CMK (cell line): Measurements from ENCODE around the gene WDR7.

ENCODE experiments used
- DNase-seq: peaks from one replicate; pipeline ENCODE4 v3.0.0-alpha.2; 2010; ENCODE audit warnings: low read depth

The WDR7 gene

GRCh38 chr18:56722518-56722917, 71.4 kb downstream of the WDR7 start:
- no peak for DNase-seq

DNA sequence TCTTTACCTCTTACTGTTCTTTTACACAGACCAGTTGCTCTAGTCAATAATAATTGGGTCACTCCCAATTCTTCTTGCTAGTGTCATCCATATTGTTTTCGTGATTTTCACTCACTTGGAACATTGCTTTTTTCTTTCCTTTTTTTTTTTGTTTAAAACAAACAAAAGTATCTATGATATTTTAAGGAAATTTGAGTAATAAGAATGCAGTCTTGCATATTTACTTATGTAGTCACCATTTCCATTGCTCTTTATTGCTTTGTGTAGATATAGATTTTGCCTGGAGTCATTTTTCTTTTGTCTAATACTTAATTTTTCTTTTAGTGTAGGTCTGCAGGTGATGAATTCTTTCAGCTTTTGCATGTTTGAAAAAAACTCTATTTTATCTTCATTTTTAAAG, 71.9 kb downstream of the WDR7 start:
- DNase-seq, result no peak

GRCh38 chr18:56723706-56724105, 72.5 kb downstream of the WDR7 start:
- no peak for DNase-seq

DNA sequence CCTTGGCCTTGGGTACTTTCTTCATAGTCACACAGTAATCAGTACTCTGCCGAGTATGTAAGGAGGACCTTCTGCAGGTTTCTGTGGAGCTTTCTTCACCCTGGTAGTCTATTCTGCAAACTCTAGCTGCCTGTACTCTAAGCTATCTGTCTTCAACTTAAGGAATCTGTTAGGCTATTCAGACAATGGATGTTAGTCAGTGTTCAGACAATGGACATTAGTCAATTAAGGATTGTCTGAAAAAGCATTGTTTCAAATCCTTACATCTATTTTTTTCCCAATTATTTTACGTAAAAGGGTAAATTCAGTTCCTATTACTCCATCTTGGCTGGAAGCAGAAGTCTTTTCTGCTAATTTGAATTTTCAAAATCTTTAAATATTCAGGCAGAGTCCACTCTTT, 75.7 kb downstream of the WDR7 start:
- no peak for DNase-seq

GRCh38 chr18:56727399-56727798, 76.2 kb downstream of the WDR7 start:
- DNase-seq, result no peak

- DNase-seq, result no peak
Observed at GRCh38 chr18:56728741-56729140, 77.6 kb downstream of the WDR7 start.

GRCh38 chr18:56738184-56738583, 87.0 kb downstream of the WDR7 start:
- DNase-seq, result no peak

DNA sequence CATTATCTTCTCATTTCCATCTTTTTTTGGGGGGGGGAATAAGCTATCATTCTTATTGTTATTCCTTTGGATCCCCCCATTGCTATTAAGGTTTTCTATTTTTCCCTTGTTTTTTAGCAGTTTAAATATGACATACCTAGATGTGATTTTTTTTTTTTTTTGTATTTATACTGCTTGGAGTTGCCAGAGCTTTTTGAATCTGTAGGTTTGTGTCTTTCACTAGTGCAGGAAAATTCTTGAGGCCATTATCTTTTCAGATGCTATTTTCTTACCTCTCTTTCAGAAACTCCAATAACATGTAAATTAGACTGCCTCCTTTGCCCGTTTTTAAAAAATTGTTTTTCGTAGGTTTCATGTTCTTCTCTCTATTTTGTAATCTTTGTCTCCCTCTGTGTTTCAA, 88.6 kb downstream of the WDR7 start:
- no peak for DNase-seq

- no peak for DNase-seq
Observed at GRCh38 chr18:56740645-56741044, 89.5 kb downstream of the WDR7 start.

- DNase-seq, result no peak
Observed at GRCh38 chr18:56741685-56742084, 90.5 kb downstream of the WDR7 start.

GRCh38 chr18:56743115-56743514, 92.0 kb downstream of the WDR7 start:
- DNase-seq, result no peak

- no peak for DNase-seq
Observed at GRCh38 chr18:56747032-56747658, 96.0 kb downstream of the WDR7 start.

DNA sequence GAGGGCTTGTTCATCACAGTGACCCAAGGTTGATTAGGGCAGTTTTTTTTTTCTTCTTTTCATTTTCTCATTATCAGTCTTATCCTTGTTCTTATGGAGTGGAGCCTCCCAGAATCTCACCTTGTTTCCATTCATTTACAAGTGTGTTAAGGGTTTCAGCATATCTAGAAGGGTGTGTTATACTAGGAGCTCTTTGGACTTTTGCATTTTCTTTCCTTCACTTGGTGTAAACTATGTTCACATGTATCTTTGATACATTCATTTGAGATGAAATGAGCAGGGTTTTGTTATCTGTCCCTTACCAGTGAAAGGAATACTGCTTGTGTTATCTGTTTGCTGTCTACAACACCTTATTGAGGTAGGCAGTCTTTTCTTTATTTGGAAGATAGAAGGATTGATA, 96.7 kb downstream of the WDR7 start:
- DNase-seq, result no peak

GRCh38 chr18:56748698-56749268, 97.6 kb downstream of the WDR7 start:
- no peak for DNase-seq

DNA sequence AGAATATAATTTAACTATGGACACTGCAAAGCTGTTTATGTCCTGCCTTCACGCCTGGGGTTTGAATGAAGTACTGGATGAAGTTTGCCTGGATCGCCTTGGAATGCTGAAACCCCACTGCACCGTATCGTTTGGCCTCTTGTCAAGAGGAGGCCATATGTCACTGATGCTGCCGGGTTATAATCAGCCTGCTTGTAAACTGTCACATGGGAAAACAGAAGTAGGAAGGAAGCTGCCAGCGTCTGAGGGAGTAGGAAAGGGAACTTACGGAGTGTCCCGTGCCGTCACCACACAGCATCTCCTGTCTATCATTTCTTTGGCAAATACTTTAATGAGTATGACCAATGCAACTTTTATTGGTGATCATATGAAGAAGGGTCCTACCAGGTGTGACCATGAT, 105.8 kb downstream of the WDR7 start:
- DNase-seq, result no peak

- DNase-seq, result no peak
Observed at GRCh38 chr18:56770097-56770496, 118.9 kb downstream of the WDR7 start.

DNA sequence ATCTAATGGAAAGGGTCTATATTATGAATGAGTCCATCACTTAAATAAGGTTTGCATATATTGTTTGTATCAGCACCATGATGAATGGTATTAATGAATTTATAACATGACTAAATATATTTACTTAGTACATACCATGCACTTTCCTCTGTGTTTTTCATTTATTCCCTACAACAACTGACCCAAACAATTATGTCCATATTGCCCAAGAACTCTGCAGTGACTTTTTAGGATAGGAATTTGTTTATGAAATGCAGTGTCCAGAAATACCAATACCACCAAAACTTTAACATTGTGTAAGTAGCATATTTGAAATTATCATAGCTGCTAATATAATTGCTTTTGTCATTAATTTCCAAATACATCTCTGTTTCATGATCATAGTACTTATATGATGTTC, 119.7 kb downstream of the WDR7 start:
- no peak for DNase-seq

DNA sequence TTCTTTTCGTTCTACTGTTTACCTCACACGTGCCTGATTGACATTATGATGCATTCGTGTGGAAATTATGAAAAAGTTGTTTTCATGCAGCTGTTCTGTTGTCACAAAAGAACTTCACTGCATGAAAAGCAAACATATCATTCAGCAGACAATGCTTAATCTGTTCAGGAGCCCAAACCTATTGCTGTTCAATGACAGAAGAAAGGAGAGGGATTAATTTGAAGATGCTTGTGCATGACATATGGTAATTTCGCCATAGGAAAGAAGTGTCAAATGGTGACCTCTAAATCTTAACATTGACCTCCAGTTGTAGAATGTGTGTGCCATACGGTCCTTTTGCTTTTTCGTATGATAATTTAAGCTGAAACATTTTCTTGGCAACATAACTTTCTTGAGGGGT, 124.5 kb downstream of the WDR7 start:
- DNase-seq, result no peak

DNA sequence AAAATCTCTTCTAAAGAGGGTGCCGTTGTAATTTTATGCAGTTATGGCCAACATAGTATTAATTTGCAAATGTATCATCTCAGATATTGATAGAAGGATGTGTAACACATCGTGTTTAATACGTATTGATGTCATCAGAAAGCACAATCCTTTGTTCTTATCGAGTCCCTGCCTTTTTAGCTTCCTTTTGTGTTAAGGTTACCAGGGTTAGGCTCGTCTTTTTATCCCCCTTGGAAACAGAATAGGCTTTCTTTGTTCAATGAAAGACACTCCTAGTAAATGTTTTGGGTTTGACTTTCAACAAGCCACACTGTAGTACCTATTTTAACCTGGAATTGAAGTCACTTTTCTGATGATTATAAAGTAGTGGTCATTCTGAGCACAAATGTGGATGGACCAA, 136.2 kb downstream of the WDR7 start:
- no peak for DNase-seq

GRCh38 chr18:56789004-56789888, 138.1 kb downstream of the WDR7 start:
- DNase-seq, result no peak

GRCh38 chr18:56789889-56790180, 138.7 kb downstream of the WDR7 start:
- no peak for DNase-seq

GRCh38 chr18:56795381-56795780, 144.2 kb downstream of the WDR7 start:
- DNase-seq, result no peak

- DNase-seq, result no peak
Observed at GRCh38 chr18:56799756-56800155, 148.6 kb downstream of the WDR7 start.

GRCh38 chr18:56803051-56803450, 151.9 kb downstream of the WDR7 start:
- DNase-seq, result no peak
